C4-2B (cell line): ENCODE results near the gene SLC10A3.
A peak's percentile ranks its signal among the peaks of the same experiment; 100 is the strongest.

Experiments used
- CTCF ChIP-seq: fragments of 450-650 bp; conservative IDR thresholded peaks from 2 replicates; pipeline ENCODE4 v1.5.1; 2017; ENCODE audit warnings: mild to moderate bottlenecking
- ZFX ChIP-seq: fragments of 450-650 bp; IDR thresholded peaks from 2 replicates; pipeline ENCODE4 v1.6.1; 2017

GRCh38 chrX:154534526-154535322 lies 44.3 kb upstream of the SLC10A3 start:
- peak; percentile 93 for TF ChIP-seq CTCF
- no peak for TF ChIP-seq ZFX
